IPS-15b (cell line): Measurements from ENCODE around the gene NLRC4.
"Not testable (repeated sequence)": the region's sequence is repeated elsewhere in the genome, so short reads cannot be mapped to it uniquely, and the experiment has no call there.

Source experiments
- H3K27me3 ChIP-seq: one replicate; pipeline ENCODE4 v1.6.1; 2013; ENCODE audit warnings: low read length; ENCODE audit not compliant: control insufficient read depth, insufficient read depth
- H3K36me3 ChIP-seq: one replicate; pipeline ENCODE4 v1.6.1; 2013; ENCODE audit warnings: low read length; ENCODE audit not compliant: control insufficient read depth, insufficient read depth
- H3K4me1 ChIP-seq: one replicate; pipeline ENCODE4 v1.6.1; 2013; ENCODE audit warnings: mild to moderate bottlenecking, low read length; ENCODE audit not compliant: control insufficient read depth, insufficient read depth
- H3K4me3 ChIP-seq: one replicate; pipeline ENCODE4 v1.5.1; 2013; ENCODE audit warnings: low read depth, low read length
- H3K9ac ChIP-seq: one replicate; pipeline ENCODE4 v1.6.1; 2013; ENCODE audit warnings: low read depth, mild to moderate bottlenecking, low read length
- H3K9me3 ChIP-seq: one replicate; pipeline ENCODE4 v1.6.1; 2013; ENCODE audit warnings: mild to moderate bottlenecking, low read length; ENCODE audit not compliant: control insufficient read depth, insufficient read depth

Gene NLRC4

GRCh38 chr2:32264422-32265105 lies at the start of gene NLRC4:
TSS of gene NLRC4 (minus strand) at chr2:32264886. CDS start at chr2:32256775, 8,111 bp downstream.
- Histone ChIP-seq H3K4me1 (no peaks in the 10 kb centered on the region), H3K9ac (no peak within 1 kb of the TSS), H3K4me3 (no peak within 1 kb of the TSS), H3K9me3 (no peaks in the 10 kb centered on the region), H3K27me3 (no peaks in the 10 kb centered on the region), H3K36me3 (no peaks in the 10 kb centered on the region)

GRCh38 chr2:32310577-32310976 lies 45.9 kb upstream of the NLRC4 start:
- Histone ChIP-seq H3K9me3 (no peaks in the 10 kb centered on the region), H3K27me3 (no peaks in the 10 kb centered on the region), H3K9ac (no peak overlapping the region), H3K4me3 (no peak overlapping the region), H3K4me1 (no peaks in the 10 kb centered on the region), H3K36me3 (no peaks in the 10 kb centered on the region)

- not testable (repeated sequence) for H3K27me3 ChIP-seq, H3K9ac ChIP-seq, H3K4me3 ChIP-seq, H3K36me3 ChIP-seq, H3K9me3 ChIP-seq, H3K4me1 ChIP-seq
Observed at GRCh38 chr2:32293966-32294562, 29.4 kb upstream of the NLRC4 start.

GRCh38 chr2:32293493-32293892 lies 28.8 kb upstream of the NLRC4 start:
- not testable (repeated sequence) for H3K4me3 ChIP-seq, H3K36me3 ChIP-seq, H3K4me1 ChIP-seq, H3K9ac ChIP-seq, H3K9me3 ChIP-seq, H3K27me3 ChIP-seq

GRCh38 chr2:32291746-32292145 lies 27.1 kb upstream of the NLRC4 start:
- H3K9me3 ChIP-seq = no peaks in the 10 kb centered on the region
- no peak overlapping the region for H3K4me3 ChIP-seq
- no peaks in the 10 kb centered on the region for H3K27me3 ChIP-seq
- H3K4me1 ChIP-seq = no peaks in the 10 kb centered on the region
- H3K9ac ChIP-seq = no peak overlapping the region
- peaks cover 3% of the 10 kb centered on the region for H3K36me3 ChIP-seq

GRCh38 chr2:32290000-32290339 lies 25.3 kb upstream of the NLRC4 start:
- no peak overlapping the region for H3K4me3 ChIP-seq
- H3K4me1 ChIP-seq = no peaks in the 10 kb centered on the region
- no peaks in the 10 kb centered on the region for H3K9me3 ChIP-seq
- H3K9ac ChIP-seq = no peak overlapping the region
- H3K27me3 ChIP-seq = no peaks in the 10 kb centered on the region
- H3K36me3 ChIP-seq = peaks cover 3% of the 10 kb centered on the region

- no peaks in the 10 kb centered on the region for H3K4me1 ChIP-seq
- H3K27me3 ChIP-seq = no peaks in the 10 kb centered on the region
- H3K4me3 ChIP-seq = no peak overlapping the region
- no peaks in the 10 kb centered on the region for H3K9me3 ChIP-seq
- peaks cover 3% of the 10 kb centered on the region for H3K36me3 ChIP-seq
- H3K9ac ChIP-seq = no peak overlapping the region
Observed at GRCh38 chr2:32289165-32289999, 24.7 kb upstream of the NLRC4 start.

GRCh38 chr2:32284321-32284720 lies 19.6 kb upstream of the NLRC4 start:
- H3K9me3 ChIP-seq = no peaks in the 10 kb centered on the region
- H3K4me3 ChIP-seq = no peak overlapping the region
- no peak overlapping the region for H3K9ac ChIP-seq
- no peaks in the 10 kb centered on the region for H3K4me1 ChIP-seq
- H3K36me3 ChIP-seq = no peaks in the 10 kb centered on the region
- H3K27me3 ChIP-seq = no peaks in the 10 kb centered on the region

- Histone ChIP-seq H3K36me3 (no peaks in the 10 kb centered on the region), H3K27me3 (no peaks in the 10 kb centered on the region), H3K9me3 (no peaks in the 10 kb centered on the region), H3K4me1 (peaks cover 8% of the 10 kb centered on the region), H3K4me3 (peak overlapping the region; percentile 94), H3K9ac (peak overlapping the region; percentile 79)
Observed at GRCh38 chr2:32278478-32278853, 13.8 kb upstream of the NLRC4 start.

GRCh38 chr2:32277674-32278477 lies 13.2 kb upstream of the NLRC4 start, which contains the start of gene YIPF4:
TSS of gene YIPF4 (plus strand) at chr2:32277904. CDS start at chr2:32278156, 252 bp downstream.
- Histone ChIP-seq H3K9me3 (no peaks in the 10 kb centered on the region), H3K36me3 (no peaks in the 10 kb centered on the region), H3K4me1 (peaks cover 8% of the 10 kb centered on the region)

GRCh38 chr2:32277363-32277673 lies 12.6 kb upstream of the NLRC4 start:
- H3K9me3 ChIP-seq = no peaks in the 10 kb centered on the region
- H3K4me1 ChIP-seq = peaks cover 8% of the 10 kb centered on the region
- peak overlapping the region; percentile 41 for H3K9ac ChIP-seq

More at GRCh38 chr2:32277674-32278477, 13.2 kb upstream of the NLRC4 start, which contains the start of gene YIPF4:
- H3K27me3 ChIP-seq = no peaks in the 10 kb centered on the region
- peak within 1 kb of the TSS; percentile 79 for H3K9ac ChIP-seq
- peak within 1 kb of the TSS; percentile 94 for H3K4me3 ChIP-seq

More at GRCh38 chr2:32277363-32277673, 12.6 kb upstream of the NLRC4 start:
- H3K36me3 ChIP-seq = no peaks in the 10 kb centered on the region
- peak overlapping the region; percentile 94 for H3K4me3 ChIP-seq
- H3K27me3 ChIP-seq = no peaks in the 10 kb centered on the region
